Body of pancreas (tissue), 4 donors: Measurements from ENCODE around the gene KRTAP5-10.
A peak's percentile ranks its signal among the peaks of the same experiment; 100 is the strongest.

ENCODE experiments used
- POLR2A ChIP-seq, 3 donors: fragments of 450-650 bp; IDR thresholded peaks; one replicate each; pipeline ENCODE4 v1.6.1; 2016; ENCODE audit warnings: antibody characterized with exemption in 3 of 3, mild to moderate bottlenecking in 2 of 3
- TF ChIP-seq, protein P1 (sequence below), 7 experiments: fragments of 450-650 bp in 4 of 7; fragments of 200-600 bp in 3 of 7; sonication (generic) in 3 of 7; IDR thresholded peaks; one replicate each; pipeline ENCODE4 v1.5.1; 2016 to 2019; ENCODE audit warnings: antibody characterized with exemption in 7 of 7

DNA sequence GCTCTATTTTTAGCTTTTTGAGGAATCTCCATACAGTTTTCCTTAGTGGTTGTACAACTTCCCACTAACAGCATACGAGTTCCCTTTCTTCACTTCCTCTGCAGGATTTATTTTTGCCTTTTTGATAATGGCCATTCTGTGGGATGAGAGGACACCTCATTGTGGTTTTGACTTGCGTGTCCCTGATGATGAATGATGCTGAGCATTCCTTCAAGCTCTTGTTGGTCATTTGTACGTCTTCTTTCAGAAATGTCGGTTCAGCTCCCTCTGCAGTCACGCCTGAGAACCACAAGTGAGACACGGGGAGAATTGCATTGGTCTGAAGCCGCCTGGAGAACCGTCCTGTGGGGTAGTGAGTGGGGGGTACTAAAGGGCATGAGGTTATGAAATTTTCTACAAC is 2.0 kb upstream of the KRTAP5-10 start:
- TF ChIP-seq, protein P1, sequence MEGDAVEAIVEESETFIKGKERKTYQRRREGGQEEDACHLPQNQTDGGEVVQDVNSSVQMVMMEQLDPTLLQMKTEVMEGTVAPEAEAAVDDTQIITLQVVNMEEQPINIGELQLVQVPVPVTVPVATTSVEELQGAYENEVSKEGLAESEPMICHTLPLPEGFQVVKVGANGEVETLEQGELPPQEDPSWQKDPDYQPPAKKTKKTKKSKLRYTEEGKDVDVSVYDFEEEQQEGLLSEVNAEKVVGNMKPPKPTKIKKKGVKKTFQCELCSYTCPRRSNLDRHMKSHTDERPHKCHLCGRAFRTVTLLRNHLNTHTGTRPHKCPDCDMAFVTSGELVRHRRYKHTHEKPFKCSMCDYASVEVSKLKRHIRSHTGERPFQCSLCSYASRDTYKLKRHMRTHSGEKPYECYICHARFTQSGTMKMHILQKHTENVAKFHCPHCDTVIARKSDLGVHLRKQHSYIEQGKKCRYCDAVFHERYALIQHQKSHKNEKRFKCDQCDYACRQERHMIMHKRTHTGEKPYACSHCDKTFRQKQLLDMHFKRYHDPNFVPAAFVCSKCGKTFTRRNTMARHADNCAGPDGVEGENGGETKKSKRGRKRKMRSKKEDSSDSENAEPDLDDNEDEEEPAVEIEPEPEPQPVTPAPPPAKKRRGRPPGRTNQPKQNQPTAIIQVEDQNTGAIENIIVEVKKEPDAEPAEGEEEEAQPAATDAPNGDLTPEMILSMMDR (IDR thresholded peaks at IDR 0.05), result peak in 4 of 7 experiments; percentile 5 to 40 (median 30)
- no peak for TF ChIP-seq POLR2A (IDR thresholded peaks at IDR 0.05)
